Liver (tissue), 3 donors: Measurements from ENCODE around the gene SMC6.

Source experiments
- ATF3 ChIP-seq: IDR thresholded peaks from 2 replicates; pipeline ENCODE4 v1.6.1; 2016; ENCODE audit warnings: antibody characterized with exemption
- CTCF ChIP-seq: fragments of 150-350 bp; IDR thresholded peaks from 2 replicates; pipeline ENCODE4 v1.5.1; 2017; ENCODE audit warnings: improper control_type of control experiment, low read depth, low read length; ENCODE audit not compliant: missing input control
- FOXA1 ChIP-seq: IDR thresholded peaks from 2 replicates; pipeline ENCODE4 v1.6.1; 2016; ENCODE audit warnings: antibody characterized with exemption
- GABPA ChIP-seq, 2 donors: IDR thresholded peaks in 1 of 2; conservative IDR thresholded peaks in 1 of 2; 2 replicates each; pipeline ENCODE4 v1.6.1; 2016; ENCODE audit warnings: antibody characterized with exemption in 2 of 2, mild to moderate bottlenecking in 1 of 2, moderate library complexity in 1 of 2
- REST ChIP-seq: IDR thresholded peaks from 2 replicates; pipeline ENCODE4 v1.6.1; 2016; ENCODE audit warnings: antibody characterized with exemption, mild to moderate bottlenecking
- SP1 ChIP-seq: IDR thresholded peaks from 2 replicates; pipeline ENCODE4 v1.6.1; 2018; ENCODE audit warnings: antibody characterized with exemption, mild to moderate bottlenecking
- TAF1 ChIP-seq: conservative IDR thresholded peaks from 2 replicates; pipeline ENCODE4 v1.6.1; 2016; ENCODE audit warnings: antibody characterized with exemption, mild to moderate bottlenecking
- TF ChIP-seq, protein P1 (sequence below): IDR thresholded peaks from 2 replicates; pipeline ENCODE4 v1.6.1; 2016; ENCODE audit warnings: antibody characterized with exemption
- donor health status: healthy.
- donor health status: healthy.

DNA sequence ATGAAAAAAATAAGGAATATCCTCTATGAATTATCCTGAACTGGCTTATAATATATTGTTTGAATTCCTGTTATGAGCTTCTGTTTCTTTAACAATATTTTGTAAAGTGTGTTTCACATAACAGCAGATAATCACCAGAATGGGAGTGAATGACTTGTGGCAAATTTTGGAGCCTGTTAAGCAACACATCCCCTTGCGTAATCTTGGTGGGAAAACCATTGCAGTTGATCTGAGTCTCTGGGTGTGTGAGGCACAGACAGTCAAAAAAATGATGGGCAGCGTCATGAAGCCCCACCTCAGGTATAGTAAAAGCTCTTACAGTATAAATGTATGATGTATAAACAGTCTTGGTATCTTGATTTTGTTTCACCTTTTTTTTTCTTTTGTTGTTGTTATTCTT is 6.2 kb upstream of the SMC6 start:
- no peak for TF ChIP-seq CTCF
- TF ChIP-seq, protein P1, sequence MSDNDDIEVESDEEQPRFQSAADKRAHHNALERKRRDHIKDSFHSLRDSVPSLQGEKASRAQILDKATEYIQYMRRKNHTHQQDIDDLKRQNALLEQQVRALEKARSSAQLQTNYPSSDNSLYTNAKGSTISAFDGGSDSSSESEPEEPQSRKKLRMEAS = no peak
- no peak for TF ChIP-seq ATF3
- no peak for TF ChIP-seq FOXA1
- no peak for TF ChIP-seq GABPA (IDR thresholded peaks at IDR 0.05 in 1 of 2, conservative IDR thresholded peaks at IDR 0.05 in 1 of 2)
- no peak for TF ChIP-seq TAF1
- peak; percentile 22 for TF ChIP-seq REST
- TF ChIP-seq SP1 = no peak
